H1 (cell line): Measurements from ENCODE around the gene SMIM35. TPM values are rescaled to one million over a fixed set of nuclear protein-coding genes. Genes with fewer than 3 reads are reported as not detected.

ENCODE experiments used
- CHD7 ChIP-seq: fragments of 300-600 bp; sonication (generic); IDR thresholded peaks from 2 replicates; pipeline ENCODE4 v1.7.1; 2012; ENCODE audit warnings: low read length, moderate library complexity, mild to moderate bottlenecking, inconsistent platforms; ENCODE audit not compliant: insufficient replicate concordance
- CREB1 ChIP-seq: IDR thresholded peaks from 2 replicates; pipeline ENCODE4 v1.6.1; 2012; ENCODE audit warnings: inconsistent platforms
- EZH2 ChIP-seq: fragments of 200-600 bp; sonication (generic); IDR thresholded peaks from 2 replicates; pipeline ENCODE4 v1.7.1; 2012; ENCODE audit warnings: low read depth, mild to moderate bottlenecking, moderate library complexity, low read length, inconsistent platforms; ENCODE audit not compliant: severe bottlenecking
- JUN ChIP-seq: IDR thresholded peaks from 2 replicates; pipeline ENCODE4 v1.6.1; 2011; ENCODE audit warnings: low read depth, mild to moderate bottlenecking, improper control_type of control experiment, low read length
- KDM1A ChIP-seq: fragments of 200-600, 300-600 bp; sonication (generic); IDR thresholded peaks from 2 replicates; pipeline ENCODE4 v1.7.1; 2016; ENCODE audit warnings: mild to moderate bottlenecking, low read length, borderline replicate concordance
- polyA plus RNA-seq, 7 experiments: library from polyadenylated mRNA; depleted of rRNA in 3 of 7; stranded (reverse) in 5 of 7; unstranded in 2 of 7; fragments of >200 nt in 5 of 7; fragments of 200-250 nt in 2 of 7; gene quantifications; 1 replicate in 5 of 7; 2 replicates in 1 of 7; 4 replicates in 1 of 7; pipeline versions ENCODE4 v1.2.1 to v1.2.3, GENCODE V29; 2011 to 2013; ENCODE audit warnings: missing spikeins in 2 of 7, mixed read lengths in 2 of 7
- total RNA-seq: library from RNA; stranded (reverse); fragmentation: NEBNext Ultra II Directional; extraction: Animal tissue kit (Norgen Biotek cat#: 25700); gene quantifications from 2 replicates; pipeline ENCODE4 v1.2.1, GENCODE V29; 2021

SMIM35 gene
- total and polyA plus RNA-seq, 2 of the 8 experiments (the other 6 are each of a cell fraction or from before 2014, with no cell fraction given): not detected

GRCh38 chr11:118067006-118067405 is 19.8 kb downstream of the SMIM35 start (continued):
- TF ChIP-seq CHD7 (no peak), EZH2 (no peak), JUN (no peak), KDM1A (no peak), CREB1 (no peak)
